BE2C (cell line): ENCODE data around the gene PLEKHH2.
"Not testable (repeated sequence)": the region's sequence is repeated elsewhere in the genome, so short reads cannot be mapped to it uniquely, and the experiment has no call there.

Source experiments
- DNase-seq: peaks from one replicate; pipeline ENCODE4 v3.0.0-alpha.2; 2020
- H3K27me3 ChIP-seq: fragments of 250-450 bp; sonication (Bioruptor Pico); 2 replicates; pipeline ENCODE4 v1.5.1; 2020; ENCODE audit warnings: mild to moderate bottlenecking
- H3K36me3 ChIP-seq: fragments of 250-450 bp; sonication (Bioruptor Pico); 2 replicates; pipeline ENCODE4 v1.5.1; 2020; ENCODE audit warnings: mild to moderate bottlenecking
- H3K4me1 ChIP-seq: fragments of 250-450 bp; sonication (Bioruptor Pico); 2 replicates; pipeline ENCODE4 v1.5.1; 2020
- H3K4me3 ChIP-seq: 2 replicates; pipeline ENCODE4 v1.5.1; 2011; ENCODE audit warnings: low read depth, low read length
- H3K9me3 ChIP-seq: fragments of 250-450 bp; sonication (Bioruptor Pico); 2 replicates; pipeline ENCODE4 v1.5.1; 2020
- CTCF ChIP-seq: IDR thresholded peaks from 2 replicates; pipeline ENCODE4 v1.5.1; 2012; ENCODE audit warnings: mild to moderate bottlenecking, low read depth, low read length

PLEKHH2 gene

GRCh38 chr2:43718530-43719124 is 81.6 kb downstream of the PLEKHH2 start:
- no peaks in the 10 kb centered on the region for H3K27me3 ChIP-seq
- DNase-seq: no peak
- H3K9me3 ChIP-seq: no peaks in the 10 kb centered on the region
- no peaks in the 10 kb centered on the region for H3K36me3 ChIP-seq
- TF ChIP-seq CTCF: no peak
- H3K4me1 ChIP-seq: no peaks in the 10 kb centered on the region
- H3K4me3 ChIP-seq: no peak overlapping the region

GRCh38 chr2:43724728-43725526 is 87.9 kb downstream of the PLEKHH2 start:
- no peak overlapping the region for H3K4me3 ChIP-seq
- no peak for TF ChIP-seq CTCF
- no peak for DNase-seq
- no peaks in the 10 kb centered on the region for H3K36me3 ChIP-seq
- no peaks in the 10 kb centered on the region for H3K27me3 ChIP-seq
- H3K4me1 ChIP-seq: no peaks in the 10 kb centered on the region
- no peaks in the 10 kb centered on the region for H3K9me3 ChIP-seq

- Histone ChIP-seq H3K36me3 (no peaks in the 10 kb centered on the region), H3K4me1 (no peaks in the 10 kb centered on the region), H3K27me3 (no peaks in the 10 kb centered on the region), H3K4me3 (no peak overlapping the region), H3K9me3 (no peaks in the 10 kb centered on the region)
- TF ChIP-seq CTCF: no peak
- no peak for DNase-seq
Measured at GRCh38 chr2:43725711-43726246, 88.7 kb downstream of the PLEKHH2 start.

- not testable (repeated sequence) for H3K36me3 ChIP-seq, H3K4me3 ChIP-seq, H3K4me1 ChIP-seq, H3K9me3 ChIP-seq, DNase-seq, H3K27me3 ChIP-seq
Measured at GRCh38 chr2:43726961-43727633, 90.0 kb downstream of the PLEKHH2 start.

GRCh38 chr2:43727634-43728014 is 90.6 kb downstream of the PLEKHH2 start:
- DNase-seq: no peak
- no peak for TF ChIP-seq CTCF
- Histone ChIP-seq H3K9me3 (no peaks in the 10 kb centered on the region), H3K27me3 (no peaks in the 10 kb centered on the region), H3K4me1 (no peaks in the 10 kb centered on the region), H3K4me3 (no peak overlapping the region), H3K36me3 (no peaks in the 10 kb centered on the region)

- Histone ChIP-seq H3K36me3 (no peaks in the 10 kb centered on the region), H3K4me3 (no peak overlapping the region), H3K4me1 (no peaks in the 10 kb centered on the region), H3K9me3 (no peaks in the 10 kb centered on the region), H3K27me3 (no peaks in the 10 kb centered on the region)
- no peak for DNase-seq
- no peak for TF ChIP-seq CTCF
Measured at GRCh38 chr2:43729491-43730174, 92.6 kb downstream of the PLEKHH2 start.
